Mesenchymal stem cell (in vitro differentiated cells and primary cell): ENCODE data around the gene WDR62.

Source experiments
- DNase-seq: peaks from one replicate; pipeline ENCODE4 v3.0.0-alpha.2; 2013
- H2AFZ ChIP-seq: one replicate; pipeline ENCODE4 v1.6.1; 2013; ENCODE audit warnings: low read depth, mild to moderate bottlenecking, control low read depth, inconsistent platforms, low read length, moderate library complexity
- H2AK5ac ChIP-seq: 2 replicates; pipeline ENCODE4 v1.6.1; 2013; ENCODE audit warnings: low read length, moderate library complexity, mild to moderate bottlenecking, inconsistent platforms; ENCODE audit not compliant: severe bottlenecking
- H2BK120ac ChIP-seq: one replicate; pipeline ENCODE4 v1.6.1; 2013; ENCODE audit warnings: low read depth, mild to moderate bottlenecking, inconsistent platforms, low read length, moderate library complexity
- H2BK12ac ChIP-seq, 2 experiments: one replicate each; pipeline ENCODE4 v1.6.1; 2013; ENCODE audit warnings: inconsistent platforms in 2 of 2, low read length in 2 of 2, mild to moderate bottlenecking in 2 of 2, moderate library complexity in 2 of 2, control low read depth in 1 of 2
- H2BK15ac ChIP-seq: one replicate; pipeline ENCODE4 v1.6.1; 2013; ENCODE audit warnings: mild to moderate bottlenecking, low read depth, inconsistent platforms; ENCODE audit not compliant: poor library complexity, severe bottlenecking
- H2BK5ac ChIP-seq: 2 replicates; pipeline ENCODE4 v1.6.1; 2013; ENCODE audit warnings: low read depth, mild to moderate bottlenecking, low read length, control low read depth, inconsistent platforms; ENCODE audit not compliant: poor library complexity, severe bottlenecking
- H3K14ac ChIP-seq, 2 experiments: one replicate each; pipeline ENCODE4 v1.6.1; 2013; ENCODE audit warnings: inconsistent platforms in 2 of 2, low read length in 2 of 2, control low read depth in 1 of 2, mild to moderate bottlenecking in 1 of 2, moderate library complexity in 1 of 2
- H3K18ac ChIP-seq, 2 experiments: one replicate each; pipeline ENCODE4 v1.6.1; 2013; ENCODE audit warnings: inconsistent platforms in 2 of 2, low read length in 2 of 2, control low read depth in 1 of 2, low read depth in 1 of 2, mild to moderate bottlenecking in 1 of 2
- H3K23ac ChIP-seq, 2 experiments: one replicate each; pipeline ENCODE4 v1.6.1; 2013; ENCODE audit warnings: inconsistent platforms in 2 of 2, low read length in 2 of 2, mild to moderate bottlenecking in 2 of 2, moderate library complexity in 2 of 2, control low read depth in 1 of 2
- H3K27ac ChIP-seq: 2 replicates; pipeline ENCODE4 v1.5.1; 2013; ENCODE audit warnings: mild to moderate bottlenecking, moderate library complexity, low read length, control low read depth, inconsistent platforms; ENCODE audit not compliant: poor library complexity, severe bottlenecking
- H3K27me3 ChIP-seq, 2 experiments: 2 replicates each; pipeline versions ENCODE4 v1.6.1 to v1.7.0; 2013; ENCODE audit warnings: low read length in 2 of 2, mild to moderate bottlenecking in 2 of 2, moderate library complexity in 2 of 2, control low read depth in 1 of 2, inconsistent platforms in 1 of 2; ENCODE audit not compliant: control insufficient read depth in 1 of 2, insufficient read depth in 1 of 2
- H3K36me3 ChIP-seq, 2 experiments: 2 replicates each; pipeline versions ENCODE4 v1.6.1 to v1.7.0; 2013; ENCODE audit warnings: low read length in 2 of 2, control low read depth in 1 of 2, inconsistent platforms in 1 of 2, low read depth in 1 of 2, mild to moderate bottlenecking in 1 of 2; ENCODE audit not compliant: insufficient read depth in 2 of 2, control insufficient read depth in 1 of 2
- H3K4ac ChIP-seq, 2 experiments: one replicate each; pipeline ENCODE4 v1.6.1; 2013; ENCODE audit warnings: inconsistent platforms in 2 of 2, low read length in 2 of 2, mild to moderate bottlenecking in 2 of 2, moderate library complexity in 2 of 2, control low read depth in 1 of 2, low read depth in 1 of 2
- H3K4me1 ChIP-seq: 2 replicates; pipeline ENCODE4 v1.6.1; 2013; ENCODE audit warnings: low read depth, low read length, control low read depth; ENCODE audit not compliant: control insufficient read depth, insufficient read depth
- H3K4me2 ChIP-seq: 2 replicates; pipeline ENCODE4 v1.6.1; 2013; ENCODE audit warnings: low read length, mild to moderate bottlenecking, inconsistent platforms; ENCODE audit not compliant: poor library complexity, severe bottlenecking
- H3K4me3 ChIP-seq, 2 experiments: 2 replicates each; pipeline versions ENCODE4 v1.5.1 to v1.7.0; 2013; ENCODE audit warnings: low read length in 2 of 2, mild to moderate bottlenecking in 2 of 2, control low read depth in 1 of 2, low read depth in 1 of 2; ENCODE audit not compliant: insufficient read depth in 1 of 2
- H3K79me1 ChIP-seq: replicated peaks from 2 replicates; pipeline ENCODE4 v1.6.1; 2013; ENCODE audit warnings: mild to moderate bottlenecking, control low read depth, low read length, inconsistent platforms; ENCODE audit not compliant: poor library complexity, severe bottlenecking
- H3K9ac ChIP-seq: 2 replicates; pipeline ENCODE4 v1.7.0; 2013; ENCODE audit warnings: mild to moderate bottlenecking, low read length, moderate library complexity
- H3K9me3 ChIP-seq: 2 replicates; pipeline ENCODE4 v1.7.0; 2013; ENCODE audit warnings: mild to moderate bottlenecking, low read length; ENCODE audit not compliant: control insufficient read depth
- H4K8ac ChIP-seq: one replicate; pipeline ENCODE4 v1.6.1; 2013; ENCODE audit warnings: inconsistent platforms, mild to moderate bottlenecking, low read length, moderate library complexity
- H4K91ac ChIP-seq: one replicate; pipeline ENCODE4 v1.6.1; 2013; ENCODE audit warnings: mild to moderate bottlenecking, low read length, inconsistent platforms
- WGBS: methylation state at CpG from one replicate; pipeline ENCODE4 v1.1.7; 2013; ENCODE audit warnings: mixed read lengths; 5-methylcytosine and 5-hydroxymethylcytosine counted together

The WDR62 gene

DNA sequence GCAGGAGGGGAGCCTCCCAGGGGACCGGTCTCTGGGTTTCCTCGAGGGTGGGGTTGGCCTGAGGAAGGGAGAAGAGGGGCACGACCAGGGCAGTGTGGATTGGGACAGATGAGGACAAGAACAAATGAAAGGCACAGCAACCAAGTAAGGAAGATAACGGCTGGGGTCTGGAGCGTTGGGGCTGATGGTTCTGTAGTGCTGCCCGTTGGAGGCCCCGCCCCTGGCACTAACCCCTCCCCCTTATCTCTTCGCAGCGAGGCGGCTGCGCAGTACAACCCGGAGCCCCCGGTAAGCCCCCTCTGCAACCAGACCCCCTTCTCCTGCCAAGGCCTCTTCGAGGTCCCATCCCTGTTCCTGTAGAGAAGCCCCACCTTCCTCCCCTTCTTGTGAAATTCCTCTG lies 87.3 kb downstream of the WDR62 start:
- WGBS, result 98% methylated on average over 14 of the region's 14 CpGs
- H3K4ac ChIP-seq, result no peak overlapping the region
- no peak overlapping the region for H3K14ac ChIP-seq
- H2BK5ac ChIP-seq, result no peak overlapping the region
- peaks cover 47 to 49% of the 10 kb centered on the region in 2 experiments for H3K36me3 ChIP-seq
- no peak overlapping the region for H2AFZ ChIP-seq
- no peak overlapping the region for H4K91ac ChIP-seq
- no peak overlapping the region for H3K18ac ChIP-seq
- H3K4me3 ChIP-seq, result peak overlapping the region in 1 of 2 experiments; percentile 76
- no peak overlapping the region for H3K27ac ChIP-seq
- no peak overlapping the region for H2BK12ac ChIP-seq
- DNase-seq, result no peak
- H2AK5ac ChIP-seq, result no peak overlapping the region
- H3K79me1 ChIP-seq, result peaks cover 29% of the 10 kb centered on the region
- H2BK120ac ChIP-seq, result no peak overlapping the region
- no peak overlapping the region for H4K8ac ChIP-seq
- H3K23ac ChIP-seq, result no peak overlapping the region
- H3K9me3 ChIP-seq, result no peaks in the 10 kb centered on the region
- H3K4me2 ChIP-seq, result peak overlapping the region; percentile 57
- no peaks in the 10 kb centered on the region for H3K27me3 ChIP-seq
- no peak overlapping the region for H3K9ac ChIP-seq
- peaks cover 13% of the 10 kb centered on the region for H3K4me1 ChIP-seq
- no peak overlapping the region for H2BK15ac ChIP-seq

DNA sequence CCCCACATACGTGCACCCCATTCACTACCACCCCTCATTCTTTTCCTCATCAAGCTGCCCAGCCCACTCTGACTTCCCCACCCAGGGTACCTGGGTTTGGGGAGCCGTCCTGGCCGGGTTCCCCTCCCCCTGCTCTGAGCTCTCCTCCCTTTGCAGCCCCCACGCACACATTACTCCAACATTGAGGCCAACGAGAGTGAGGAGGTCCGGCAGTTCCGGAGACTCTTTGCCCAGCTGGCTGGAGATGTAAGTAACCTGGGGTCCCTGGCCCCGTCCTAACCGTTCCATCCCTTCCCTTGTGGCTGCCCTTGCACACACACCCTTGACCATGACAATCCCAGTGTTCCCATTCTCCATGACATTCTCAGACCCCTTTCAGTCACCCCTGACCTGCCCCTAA lies 87.8 kb downstream of the WDR62 start:
- Histone ChIP-seq H3K18ac (no peak overlapping the region), H3K36me3 (peaks cover 52 to 53% of the 10 kb centered on the region in 2 experiments), H3K4me3 (no peak overlapping the region), H3K14ac (no peak overlapping the region), H2BK12ac (no peak overlapping the region), H2BK120ac (no peak overlapping the region), H3K4me1 (peaks cover 11% of the 10 kb centered on the region), H3K4me2 (no peak overlapping the region), H3K9ac (no peak overlapping the region), H4K91ac (no peak overlapping the region), H3K27me3 (no peaks in the 10 kb centered on the region), H3K27ac (no peak overlapping the region), H3K79me1 (peaks cover 30% of the 10 kb centered on the region), H2BK15ac (no peak overlapping the region), H2BK5ac (no peak overlapping the region), H2AK5ac (no peak overlapping the region), H2AFZ (no peak overlapping the region), H3K4ac (no peak overlapping the region), H3K23ac (no peak overlapping the region), H4K8ac (no peak overlapping the region), H3K9me3 (no peaks in the 10 kb centered on the region)
- no peak for DNase-seq
- WGBS, result 95% methylated on average over 9 of the region's 9 CpGs

DNA sequence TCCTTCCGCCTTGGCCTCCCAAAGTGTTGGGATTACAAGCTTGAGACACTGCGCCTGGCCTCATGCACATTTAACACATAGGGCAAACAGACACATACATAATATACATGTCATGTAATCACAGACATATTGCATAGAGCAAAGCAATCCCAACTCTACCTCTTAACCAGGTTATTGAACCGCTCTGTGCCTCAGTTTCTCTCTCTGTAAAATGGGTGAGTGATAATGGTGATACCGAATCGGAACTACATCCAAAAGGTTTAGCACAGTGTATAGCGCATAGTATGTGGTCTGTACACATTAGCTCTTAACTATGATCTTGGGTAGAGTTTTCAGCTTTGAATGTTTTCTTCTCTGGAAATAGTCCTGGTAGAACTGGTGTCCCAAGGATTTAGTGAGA lies 89.9 kb downstream of the WDR62 start:
- no peak overlapping the region for H2BK15ac ChIP-seq
- H4K91ac ChIP-seq, result no peak overlapping the region
- H2BK120ac ChIP-seq, result no peak overlapping the region
- H3K18ac ChIP-seq, result no peak overlapping the region
- H2BK12ac ChIP-seq, result no peak overlapping the region
- no peaks in the 10 kb centered on the region for H3K9me3 ChIP-seq
- no peak overlapping the region for H3K9ac ChIP-seq
- no peak overlapping the region for H3K14ac ChIP-seq
- H3K36me3 ChIP-seq, result peaks cover 70% of the 10 kb centered on the region in 2 experiments
- peaks cover 30% of the 10 kb centered on the region for H3K79me1 ChIP-seq
- H3K27ac ChIP-seq, result no peak overlapping the region
- H2BK5ac ChIP-seq, result no peak overlapping the region
- H3K27me3 ChIP-seq, result no peaks in the 10 kb centered on the region
- H3K23ac ChIP-seq, result no peak overlapping the region
- no peak overlapping the region for H2AFZ ChIP-seq
- H3K4me1 ChIP-seq, result peaks cover 11% of the 10 kb centered on the region
- DNase-seq, result no peak
- H3K4ac ChIP-seq, result no peak overlapping the region
- H3K4me2 ChIP-seq, result no peak overlapping the region
- H4K8ac ChIP-seq, result no peak overlapping the region
- H2AK5ac ChIP-seq, result no peak overlapping the region
- no peak overlapping the region for H3K4me3 ChIP-seq
- 99% methylated on average over 6 of the region's 6 CpGs for WGBS

DNA sequence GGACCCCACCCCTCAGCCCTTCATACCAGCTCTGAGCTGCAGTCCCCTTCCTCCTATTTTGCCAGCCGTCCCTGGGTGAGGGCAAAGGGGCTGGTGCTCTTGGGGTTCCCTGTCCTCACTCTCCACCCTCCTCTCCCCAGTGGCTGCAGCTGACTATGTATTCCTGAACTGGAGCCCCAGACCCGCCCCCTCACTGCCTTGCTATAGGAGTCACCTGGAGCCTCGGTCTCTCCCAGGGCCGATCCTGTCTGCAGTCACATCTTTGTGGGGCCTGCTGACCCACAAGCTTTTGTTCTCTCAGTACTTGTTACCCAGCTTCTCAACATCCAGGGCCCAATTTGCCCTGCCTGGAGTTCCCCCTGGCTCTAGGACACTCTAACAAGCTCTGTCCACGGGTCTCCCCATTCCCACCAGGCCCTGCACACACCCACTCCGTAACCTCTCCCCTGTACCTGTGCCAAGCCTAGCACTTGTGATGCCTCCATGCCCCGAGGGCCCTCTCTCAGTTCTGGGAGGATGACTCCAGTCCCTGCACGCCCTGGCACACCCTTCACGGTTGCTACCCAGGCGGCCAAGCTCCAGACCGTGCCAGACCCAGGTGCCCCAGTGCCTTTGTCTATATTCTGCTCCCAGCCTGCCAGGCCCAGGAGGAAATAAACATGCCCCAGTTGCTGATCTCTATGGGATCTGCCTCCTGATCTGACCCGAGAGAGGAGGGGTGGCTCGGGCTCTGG lies 95.1 kb downstream of the WDR62 start:
- no peak overlapping the region for H3K27ac ChIP-seq
- H2AFZ ChIP-seq, result no peak overlapping the region
- H3K4me3 ChIP-seq, result no peak overlapping the region
- no peak overlapping the region for H2BK5ac ChIP-seq
- 95% methylated on average over 13 of the region's 13 CpGs for WGBS
- H4K91ac ChIP-seq, result no peak overlapping the region
- no peak for DNase-seq
- peaks cover 58 to 87% of the 10 kb centered on the region in 2 experiments for H3K36me3 ChIP-seq
- H3K27me3 ChIP-seq, result no peaks in the 10 kb centered on the region
- H3K4ac ChIP-seq, result no peak overlapping the region
- peaks cover 38% of the 10 kb centered on the region for H3K79me1 ChIP-seq
- H3K4me2 ChIP-seq, result no peak overlapping the region
- H2BK15ac ChIP-seq, result no peak overlapping the region
- no peaks in the 10 kb centered on the region for H3K9me3 ChIP-seq
- H2AK5ac ChIP-seq, result no peak overlapping the region
- H2BK120ac ChIP-seq, result no peak overlapping the region
- H4K8ac ChIP-seq, result no peak overlapping the region
- no peak overlapping the region for H2BK12ac ChIP-seq
- no peak overlapping the region for H3K23ac ChIP-seq
- H3K4me1 ChIP-seq, result peaks cover 6% of the 10 kb centered on the region
- no peak overlapping the region for H3K18ac ChIP-seq
- peak overlapping the region; percentile 95 for H3K9ac ChIP-seq
- no peak overlapping the region for H3K14ac ChIP-seq
